ENCODE measurements around the gene BMF. TPM values are rescaled to one million over a fixed set of nuclear protein-coding genes. Genes with fewer than 3 reads are reported as not detected.

BMF gene
- total and polyA plus RNA-seq, 2 of the 4 experiments (the other 2 are of a cell fraction): 2.4 to 2.9 TPM

DNA sequence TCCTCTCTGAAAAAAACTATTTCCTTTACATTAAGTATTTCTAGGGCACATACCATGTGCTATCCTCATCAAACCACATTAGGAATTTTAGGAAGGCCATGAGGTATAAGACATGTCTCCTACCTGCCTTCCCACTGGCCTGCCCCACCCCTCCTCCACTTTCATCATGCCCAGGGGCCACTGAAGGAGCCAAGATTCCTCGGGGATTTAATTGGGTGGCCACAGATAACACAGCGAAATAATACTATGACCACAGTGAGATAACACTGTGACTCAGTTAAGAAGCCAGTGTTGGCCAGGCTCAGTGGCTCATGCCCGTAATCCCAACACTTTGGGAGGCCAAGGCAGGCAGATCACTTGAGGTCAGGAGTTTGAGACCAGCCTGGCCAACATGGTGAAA is 9.8 kb upstream of the BMF start:
- H3K27me3 ChIP-seq (ENCODE audit: control insufficient read depth, insufficient read depth, low read length): peaks cover 24% of the 10 kb centered on the region
- H4K20me1 ChIP-seq (ENCODE audit: insufficient read depth, low read length): no peaks in the 10 kb centered on the region
- no peak overlapping the region for H3K23ac ChIP-seq (ENCODE audit: low read depth, low read length)
- no peak overlapping the region for H2BK120ac ChIP-seq (ENCODE audit: low read depth, low read length)
- no peak overlapping the region for H3K4me3 ChIP-seq (ENCODE audit: insufficient read depth, low read depth, low read length)
- no peak overlapping the region for H3K27ac ChIP-seq (ENCODE audit: insufficient read depth, low read length)
- no peak for TF ChIP-seq MAZ (IDR thresholded peaks at IDR 0.05; ENCODE audit: borderline replicate concordance, low read depth, low read length)
- H3K9me3 ChIP-seq (ENCODE audit: control insufficient read depth, insufficient read depth, low read length): no peaks in the 10 kb centered on the region
- no peak overlapping the region for H2AK5ac ChIP-seq (ENCODE audit: low read depth, low read length)
- dilution Hi-C loops (cut with HindIII; ENCODE audit: low sequenced_read_pairs, unreplicated experiment): no loop called here
- no peak overlapping the region for H4K8ac ChIP-seq (ENCODE audit: low read depth in 2 of 2, low read length in 2 of 2)
- DNase-seq (no peak), ATAC-seq (ENCODE audit: low read depth) (no peak)
- no peak overlapping the region for H2AK9ac ChIP-seq (replicated peaks; ENCODE audit: low read depth, low read length, poor library complexity)
- BruUV-seq (replicated peaks): no TSS peak
- no peaks in the 10 kb centered on the region for H3K9me1 ChIP-seq (ENCODE audit: insufficient read depth, low read length)
- H3K4me1 ChIP-seq (ENCODE audit: control insufficient read depth, insufficient read depth, low read length): no peaks in the 10 kb centered on the region; the same call in 1 of the 2 replicates
- no peak overlapping the region for H2AFZ ChIP-seq (replicated peaks; ENCODE audit: low read length, poor library complexity)
- no peak overlapping the region for H3K4ac ChIP-seq (ENCODE audit: low read depth, low read length)
- H4K5ac ChIP-seq (ENCODE audit: low read depth, low read length): no peak overlapping the region
- no peak overlapping the region for H4K91ac ChIP-seq (ENCODE audit: insufficient read depth, low read depth, low read length)
- no peak overlapping the region for H3K18ac ChIP-seq (ENCODE audit: low read depth, low read length)
- H2BK20ac ChIP-seq (ENCODE audit: low read depth, low read length): no peak overlapping the region
- no peak overlapping the region; the same call in 1 of the 2 replicates for H3K14ac ChIP-seq (replicated peaks; ENCODE audit: low read depth, low read length)
- no peak overlapping the region for H2BK15ac ChIP-seq (ENCODE audit: low read depth, low read length)
- CTCF ChIA-PET: no interaction called here
- WGBS, 2 experiments (ENCODE audit: extremely low coverage in 2 of 2, insufficient read length in 1 of 2): no CpG with 5 or more reads among the region's 3 CpGs
- H3K9ac ChIP-seq (ENCODE audit: low read depth, low read length): no peak overlapping the region
- POLR2A ChIA-PET (ENCODE audit: unreplicated experiment): interaction anchor here (0.6 kb wide), 1 partner anchor 80 kb away, joined by 3 read pairs; no protein-coding TSS in a partner anchor
- no peaks in the 10 kb centered on the region for H3K79me1 ChIP-seq (ENCODE audit: low read depth in 1 of 2, low read length in 2 of 2)
- no peak overlapping the region for H2BK5ac ChIP-seq (ENCODE audit: low read depth, low read length, poor library complexity, severe bottlenecking)
- in situ Hi-C loops (cut with MboI; ENCODE audit: low sequenced_read_pairs): no loop called here
- intact Hi-C loops (cut with micrococcal nuclease): no loop called here
- H3K36me3 ChIP-seq (ENCODE audit: control insufficient read depth, insufficient read depth, low read length): no peaks in the 10 kb centered on the region
- no peak overlapping the region for H3K4me2 ChIP-seq (ENCODE audit: low read depth, low read length)
- H3K56ac ChIP-seq (ENCODE audit: extremely low read depth, insufficient read depth, low read length): no peak overlapping the region
